H1 (cell line): ENCODE results near the gene PAX5. TPM values are rescaled to one million over a fixed set of nuclear protein-coding genes. Genes with fewer than 3 reads are reported as not detected.

Experiments
- CTCF ChIA-PET: fragments of 300-600 bp; sonication (Branson Sonifier 250); formaldehyde crosslinking; loops from one replicate; lab custom pipeline; 2021; ENCODE audit not compliant: partially characterized antibody; lab: Charles Lee
- POLR2A ChIA-PET: fragments of 300-600 bp; sonication (Branson Sonifier 250); formaldehyde crosslinking; loops from one replicate; lab custom pipeline; 2021; ENCODE audit warnings: inconsistent platforms; ENCODE audit not compliant: partially characterized antibody; lab: Charles Lee
- DNase-seq, 2 experiments: peaks; one replicate each; pipeline versions ENCODE4 v3.0.0 to v3.0.0-alpha.2; 2010 to 2022; ENCODE audit warnings: low spot score in 2 of 2, low read depth in 1 of 2, mixed read lengths in 1 of 2
- FAIRE-seq: peaks from 2 replicates; lab custom pipeline; 2011; peaks lifted over from hg19 to GRCh38; lab: Jason Lieb, UNC
- H2AFZ ChIP-seq: 2 replicates; pipeline ENCODE4 v1.8.1; 2012; ENCODE audit warnings: low read length, inconsistent platforms
- H2AK5ac ChIP-seq: 2 replicates; pipeline ENCODE4 v1.6.1; 2013; ENCODE audit warnings: low read depth, low read length
- H2BK120ac ChIP-seq: replicated peaks from 2 replicates; pipeline ENCODE3; 2013; ENCODE audit warnings: low read depth, low read length, inconsistent platforms
- H2BK12ac ChIP-seq: 2 replicates; pipeline ENCODE4 v1.6.1; 2013; ENCODE audit warnings: low read depth, low read length
- H2BK15ac ChIP-seq: 2 replicates; pipeline ENCODE4 v1.6.1; 2013; ENCODE audit warnings: low read length
- H2BK20ac ChIP-seq: 2 replicates; pipeline ENCODE4 v1.6.1; 2013; ENCODE audit warnings: low read length
- H2BK5ac ChIP-seq: 2 replicates; pipeline ENCODE4 v1.6.1; 2013; ENCODE audit warnings: low read depth, low read length
- H3K14ac ChIP-seq: 2 replicates; pipeline ENCODE4 v1.6.1; 2013; ENCODE audit warnings: inconsistent platforms; ENCODE audit not compliant: insufficient read length
- H3K18ac ChIP-seq: 2 replicates; pipeline ENCODE4 v1.6.1; 2013; ENCODE audit warnings: low read length; ENCODE audit errors: extremely low read depth
- H3K23ac ChIP-seq: 2 replicates; pipeline ENCODE4 v1.6.1; 2013; ENCODE audit warnings: inconsistent platforms; ENCODE audit not compliant: insufficient read length
- H3K23me2 ChIP-seq: 2 replicates; pipeline ENCODE4 v1.6.1; 2013; ENCODE audit warnings: low read depth, low read length
- H3K27ac ChIP-seq: 2 replicates; pipeline ENCODE4 v1.6.1; 2011; ENCODE audit warnings: low read depth, low read length, inconsistent platforms
- H3K27me3 ChIP-seq, 4 experiments: replicated peaks in 1 of 4; 1 replicate in 1 of 4; 2 replicates in 3 of 4; pipeline versions ENCODE4 v1.6.1 to v1.8.1; 2011 to 2013; ENCODE audit warnings: low read length in 3 of 4, mild to moderate bottlenecking in 3 of 4, inconsistent platforms in 2 of 4, mixed read lengths in 2 of 4, moderate library complexity in 1 of 4; ENCODE audit not compliant: control insufficient read depth in 3 of 4, insufficient read depth in 3 of 4; ENCODE audit errors: extremely low read depth in 1 of 4
- H3K36me3 ChIP-seq, 4 experiments: 2 replicates each; pipeline versions ENCODE4 v1.6.1 to v1.8.1; 2011 to 2013; ENCODE audit warnings: mild to moderate bottlenecking in 4 of 4, low read length in 3 of 4, moderate library complexity in 2 of 4, control low read depth in 1 of 4, inconsistent platforms in 1 of 4; ENCODE audit not compliant: insufficient read depth in 4 of 4, control insufficient read depth in 2 of 4
- H3K4ac ChIP-seq: replicated peaks from 2 replicates; pipeline ENCODE3; 2013; ENCODE audit warnings: low read length, low read depth, mixed read lengths, inconsistent platforms; ENCODE audit not compliant: insufficient read length
- H3K4me1 ChIP-seq, 4 experiments: replicated peaks in 1 of 4; 1 replicate in 1 of 4; 2 replicates in 3 of 4; pipeline versions ENCODE4 v1.6.1 to v1.8.1; 2011 to 2013; ENCODE audit warnings: low read length in 3 of 4, inconsistent platforms in 2 of 4, mixed read lengths in 1 of 4; ENCODE audit not compliant: insufficient read depth in 4 of 4, control insufficient read depth in 3 of 4
- H3K4me2 ChIP-seq, 2 experiments: 2 replicates each; pipeline versions ENCODE4 v1.6.1 to v1.8.1; 2011 to 2013; ENCODE audit warnings: low read depth in 2 of 2, low read length in 2 of 2, control low read depth in 1 of 2, inconsistent platforms in 1 of 2, mild to moderate bottlenecking in 1 of 2; ENCODE audit not compliant: insufficient read depth in 1 of 2
- H3K4me3 ChIP-seq, 4 experiments: fragments of 200-600, 300-600 bp in 1 of 4; sonication (generic), shearing (Covaris generic), sonication (Bioruptor Twin) in 1 of 4; 2 replicates each; pipeline versions ENCODE4 v1.5.1 to v1.8.1; 2011 to 2016; ENCODE audit warnings: low read length in 4 of 4, low read depth in 3 of 4, control low read depth in 2 of 4, inconsistent platforms in 2 of 4, mild to moderate bottlenecking in 2 of 4, mixed read lengths in 1 of 4, moderate library complexity in 1 of 4; ENCODE audit not compliant: insufficient read depth in 2 of 4; ENCODE audit errors: extremely low read depth in 1 of 4
- H3K56ac ChIP-seq: replicated peaks from 2 replicates; pipeline ENCODE3; 2013; ENCODE audit warnings: low read depth, mild to moderate bottlenecking, mixed read lengths, low read length, inconsistent platforms; ENCODE audit not compliant: insufficient read length
- H3K79me1 ChIP-seq: 2 replicates; pipeline ENCODE4 v1.6.1; 2013; ENCODE audit warnings: low read depth, low read length, control low read depth
- H3K79me2 ChIP-seq, 2 experiments: 2 replicates each; pipeline versions ENCODE4 v1.6.1 to v1.8.1; 2012 to 2013; ENCODE audit warnings: low read length in 2 of 2, mild to moderate bottlenecking in 2 of 2, inconsistent platforms in 1 of 2; ENCODE audit not compliant: insufficient read depth in 2 of 2, control insufficient read depth in 1 of 2
- H3K9ac ChIP-seq, 4 experiments: replicated peaks in 1 of 4; 1 replicate in 1 of 4; 2 replicates in 3 of 4; pipeline versions ENCODE4 v1.6.1 to v1.8.1; 2011 to 2013; ENCODE audit warnings: low read depth in 3 of 4, low read length in 3 of 4, control low read depth in 2 of 4, mild to moderate bottlenecking in 2 of 4, moderate library complexity in 2 of 4, inconsistent platforms in 1 of 4; ENCODE audit errors: extremely low read depth in 1 of 4
- H3K9me3 ChIP-seq, 2 experiments: 2 replicates each; pipeline versions ENCODE4 v1.6.1 to v1.8.1; 2012 to 2013; ENCODE audit warnings: mild to moderate bottlenecking in 2 of 2, moderate library complexity in 2 of 2, control low read depth in 1 of 2, inconsistent platforms in 1 of 2, low read depth in 1 of 2, low read length in 1 of 2, mixed read lengths in 1 of 2; ENCODE audit not compliant: insufficient read depth in 2 of 2
- H4K20me1 ChIP-seq, 2 experiments: replicated peaks in 1 of 2; 2 replicates each; pipeline versions ENCODE3 to v1.8.1; 2011 to 2013; ENCODE audit warnings: inconsistent platforms in 2 of 2, low read length in 2 of 2, mild to moderate bottlenecking in 1 of 2; ENCODE audit not compliant: insufficient read depth in 2 of 2, control insufficient read depth in 1 of 2
- H4K5ac ChIP-seq: 2 replicates; pipeline ENCODE4 v1.6.1; 2013; ENCODE audit warnings: low read length, low read depth, mixed read lengths, inconsistent platforms; ENCODE audit not compliant: insufficient read length
- H4K8ac ChIP-seq: 2 replicates; pipeline ENCODE4 v1.8.0; 2013; ENCODE audit warnings: mild to moderate bottlenecking, moderate library complexity, low read length, inconsistent platforms; ENCODE audit not compliant: insufficient read depth; ENCODE audit errors: extremely low read depth
- H4K91ac ChIP-seq: replicated peaks from 2 replicates; pipeline ENCODE3; 2013; ENCODE audit warnings: low read length, mixed read lengths, inconsistent platforms; ENCODE audit not compliant: insufficient read length
- CBX5 ChIP-seq: fragments of 300-800, 300-1000 bp; sonication (generic); IDR thresholded peaks from 2 replicates; pipeline ENCODE4 v1.7.1; 2016; ENCODE audit warnings: antibody characterized with exemption, low read length, low read depth
- CEBPB ChIP-seq: IDR thresholded peaks from 2 replicates; pipeline ENCODE4 v1.6.1; 2012; ENCODE audit warnings: low read depth, low read length
- CTCF ChIP-seq, 3 experiments: IDR thresholded peaks; 1 replicate in 2 of 3; 2 replicates in 1 of 3; pipeline versions ENCODE4 v1.5.1 to v1.6.1; 2011; ENCODE audit warnings: low read length in 3 of 3, mild to moderate bottlenecking in 3 of 3, inconsistent platforms in 2 of 3, low read depth in 1 of 3, moderate library complexity in 1 of 3; ENCODE audit not compliant: insufficient read depth in 1 of 3; ENCODE audit errors: control extremely low read depth in 1 of 3
- JUND ChIP-seq: IDR thresholded peaks from 2 replicates; pipeline ENCODE4 v1.6.1; 2011; ENCODE audit warnings: mild to moderate bottlenecking, improper control_type of control experiment, low read length
- SP1 ChIP-seq: IDR thresholded peaks from 2 replicates; pipeline ENCODE4 v1.6.1; 2011; ENCODE audit warnings: low read depth, low read length
- WGBS, 2 experiments: shearing (Covaris generic) in 1 of 2; methylation state at CpG; one replicate each; pipeline versions ENCODE4 v1.1.6 to v1.1.7; 2013 to 2015; ENCODE audit warnings: low lambda C conversion rate in 2 of 2, mixed read lengths in 2 of 2, inconsistent platforms in 1 of 2, low coverage in 1 of 2, missing lambda C conversion rate in 1 of 2; ENCODE audit not compliant: insufficient replicate concordance in 2 of 2, insufficient coverage in 1 of 2, insufficient read length in 1 of 2; ENCODE audit errors: extremely low coverage in 1 of 2, missing lambda C conversion rate in 1 of 2; 5-methylcytosine and 5-hydroxymethylcytosine counted together
- polyA plus RNA-seq, 7 experiments: library from polyadenylated mRNA; depleted of rRNA in 3 of 7; stranded (reverse) in 5 of 7; unstranded in 2 of 7; fragments of >200 nt in 5 of 7; fragments of 200-250 nt in 2 of 7; gene quantifications; 1 replicate in 5 of 7; 2 replicates in 1 of 7; 4 replicates in 1 of 7; pipeline versions ENCODE4 v1.2.1 to v1.2.3, GENCODE V29; 2011 to 2013; ENCODE audit warnings: missing spikeins in 2 of 7, mixed read lengths in 2 of 7
- total RNA-seq: library from RNA; stranded (reverse); fragmentation: NEBNext Ultra II Directional; extraction: Animal tissue kit (Norgen Biotek cat#: 25700); gene quantifications from 2 replicates; pipeline ENCODE4 v1.2.1, GENCODE V29; 2021

PAX5 gene
- total and polyA plus RNA-seq, 2 of the 8 experiments (the other 6 are each of a cell fraction or from before 2014, with no cell fraction given) = 0.29 to 0.43 TPM

DNA sequence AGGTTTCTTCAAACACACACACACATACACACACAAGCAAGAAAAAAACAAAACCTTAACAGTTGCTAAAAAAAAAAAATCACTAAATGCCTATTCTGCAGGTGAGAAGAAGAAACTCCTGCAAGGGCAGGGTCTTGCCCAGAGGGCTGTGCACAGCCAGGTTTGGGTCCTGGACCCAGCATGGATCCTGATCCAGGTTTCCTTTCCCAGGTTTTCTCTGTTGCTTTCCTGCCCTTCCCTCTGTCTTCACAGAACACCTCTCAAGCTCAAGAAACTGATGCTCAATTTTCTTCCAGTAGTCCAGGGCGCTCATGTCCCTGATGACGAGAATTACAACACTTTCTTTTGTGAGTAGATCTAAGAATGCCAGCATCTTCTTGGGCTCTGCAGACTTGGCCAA is 136.6 kb downstream of the PAX5 start:
- no peak overlapping the region for H3K14ac ChIP-seq

More for the DNA sequence above, 136.6 kb downstream of the PAX5 start:
- no peaks in the 10 kb centered on the region for H3K27me3 ChIP-seq
- H3K4ac ChIP-seq = no peak overlapping the region
- WGBS, 2 experiments = 33% methylated on average over 2 of the region's 2 CpGs; no CpG with 5 or more reads in 1 of the 2 experiments
- H2BK12ac ChIP-seq = no peak overlapping the region; the same call in 1 of the 2 replicates
- no peak overlapping the region for H2BK120ac ChIP-seq
- H3K23ac ChIP-seq = no peak overlapping the region
- no peak overlapping the region for H3K18ac ChIP-seq
- no peaks in the 10 kb centered on the region for H3K36me3 ChIP-seq
- no peak overlapping the region; the same call in 1 of the 2 replicates for H2AFZ ChIP-seq
- no peak overlapping the region for H2AK5ac ChIP-seq
- no peak overlapping the region for H2BK5ac ChIP-seq
- H3K4me1 ChIP-seq = peaks cover 0 to 2% (median 0%) of the 10 kb centered on the region in 4 experiments; a peak in 2 of 7 replicates
- H3K4me3 ChIP-seq = no peak overlapping the region
- no peak overlapping the region for H4K5ac ChIP-seq
- TF ChIP-seq CTCF (IDR thresholded peaks at IDR 0.05; ENCODE audit: control extremely low read depth in 1 of 3, insufficient read depth in 1 of 3, low read depth in 1 of 3, low read length in 3 of 3) (no peak), JUND (no peak), CEBPB (no peak), SP1 (peak; percentile 72; the same call in 1 of the 2 replicates), CBX5 (no peak)
- no peak overlapping the region for H3K56ac ChIP-seq
- H2BK20ac ChIP-seq = no peak overlapping the region
- H4K91ac ChIP-seq = no peak overlapping the region
- FAIRE-seq (no peak), DNase-seq (no peak)
- POLR2A ChIA-PET = interaction anchor here (0.9 kb wide), 1 partner anchor 61 kb away, joined by 3 read pairs; no protein-coding TSS in a partner anchor
- H3K23me2 ChIP-seq = no peaks in the 10 kb centered on the region
- no peak overlapping the region for H4K8ac ChIP-seq
- H3K9ac ChIP-seq = no peak overlapping the region
- CTCF ChIA-PET = interaction anchor here (0.9 to 10.4 kb wide), 10 partner anchors 12 to 235 kb away, joined by 3 to 99 read pairs (median 4); no protein-coding TSS in a partner anchor
- H4K20me1 ChIP-seq = no peaks in the 10 kb centered on the region
- H3K79me2 ChIP-seq = no peaks in the 10 kb centered on the region
- H3K79me1 ChIP-seq = no peaks in the 10 kb centered on the region
- H3K4me2 ChIP-seq = no peak overlapping the region
- H3K9me3 ChIP-seq = no peaks in the 10 kb centered on the region
- no peak overlapping the region for H2BK15ac ChIP-seq
- H3K27ac ChIP-seq = no peak overlapping the region
